PC-9 (cell line): ENCODE measurements around the gene CDYL2. TPM values are rescaled to one million over a fixed set of nuclear protein-coding genes. Genes with fewer than 3 reads are reported as not detected.

ENCODE experiments used
- BruUV-seq: library from RNA; stranded (reverse); fragments of 400-500 nt; replicated peaks from 2 replicates; lab custom pipeline; 2021; lab: Mats Ljungman, UMichigan
- CTCF ChIA-PET: fragments of 300-600 bp; sonication (Branson Sonifier 250); formaldehyde crosslinking; loops from one replicate; lab custom pipeline; 2022; ENCODE audit warnings: antibody characterized with exemption; lab: Charles Lee
- POLR2A ChIA-PET: fragments of 300-600 bp; sonication (Branson Sonifier 250); formaldehyde crosslinking; loops from one replicate; lab custom pipeline; 2022; ENCODE audit warnings: antibody characterized with exemption; ENCODE audit not compliant: unreplicated experiment; lab: Charles Lee
- DNase-seq, 2 experiments: peaks; one replicate each; pipeline versions ENCODE4 v3.0.0 to v3.0.0-alpha.2; 2015 to 2022; ENCODE audit warnings: mixed read lengths in 1 of 2
- H2AFZ ChIP-seq: fragments of 200-600 bp; sonication (generic); 2 replicates; pipeline ENCODE4 v1.8.1; 2017; ENCODE audit warnings: antibody characterized with exemption
- H3F3A ChIP-seq: fragments of 200-600 bp; sonication (generic); 2 replicates; pipeline ENCODE4 v1.8.1; 2017; ENCODE audit warnings: antibody characterized with exemption, mild to moderate bottlenecking, low read depth; ENCODE audit not compliant: insufficient read depth
- H3K27ac ChIP-seq: fragments of 200-600 bp; sonication (generic); 2 replicates; pipeline ENCODE4 v1.6.1; 2016; ENCODE audit warnings: mixed run types
- H3K27me3 ChIP-seq: fragments of 200-600 bp; sonication (generic); 2 replicates; pipeline ENCODE4 v1.6.1; 2016; ENCODE audit warnings: low read depth, mixed run types; ENCODE audit not compliant: insufficient read depth
- H3K36me3 ChIP-seq: fragments of 200-600 bp; sonication (generic); 2 replicates; pipeline ENCODE4 v1.6.1; 2016; ENCODE audit warnings: low read depth, mixed run types
- H3K4me1 ChIP-seq: fragments of 200-600 bp; sonication (generic); replicated peaks from 2 replicates; pipeline ENCODE4 v1.6.1; 2016; ENCODE audit warnings: mixed run types; ENCODE audit not compliant: insufficient read depth
- H3K4me2 ChIP-seq: fragments of 200-600 bp; sonication (generic); 2 replicates; pipeline ENCODE4 v1.6.1; 2017; ENCODE audit warnings: mixed run types
- H3K4me3 ChIP-seq: fragments of 200-600 bp; sonication (generic); 2 replicates; pipeline ENCODE4 v1.6.1; 2016; ENCODE audit warnings: mixed run types
- H3K79me2 ChIP-seq: fragments of 200-600 bp; sonication (generic); 2 replicates; pipeline ENCODE4 v1.6.1; 2017; ENCODE audit warnings: low read depth, mixed run types
- H3K9me2 ChIP-seq: fragments of 200-600 bp; sonication (generic); 2 replicates; pipeline ENCODE4 v1.8.1; 2017; ENCODE audit warnings: mild to moderate bottlenecking; ENCODE audit not compliant: insufficient read depth
- H3K9me3 ChIP-seq: fragments of 200-600 bp; sonication (generic); 2 replicates; pipeline ENCODE4 v1.8.1; 2016; ENCODE audit warnings: low read depth; ENCODE audit not compliant: insufficient read depth
- H4K20me1 ChIP-seq: fragments of 200-600 bp; sonication (generic); 2 replicates; pipeline ENCODE4 v1.8.1; 2017; ENCODE audit not compliant: insufficient read depth
- CTCF ChIP-seq: fragments of 200-600 bp; sonication (generic); conservative IDR thresholded peaks from 2 replicates; pipeline ENCODE4 v1.6.1; 2017; ENCODE audit warnings: mixed run types, antibody characterized with exemption, mild to moderate bottlenecking, moderate library complexity
- EZH2 ChIP-seq: fragments of 200-600 bp; sonication (generic); IDR thresholded peaks from 2 replicates; pipeline ENCODE4 v1.8.0; 2017; ENCODE audit warnings: antibody characterized with exemption, low read depth
- intact Hi-C: fragments of 100-400 bp; cut with micrococcal nuclease; formaldehyde crosslinking; loops from one replicate; pipeline ENCODE4 v1.10.0; 2022; ENCODE audit not compliant: unreplicated experiment
- total RNA-seq: library from RNA; stranded (reverse); gene quantifications from 2 replicates; pipeline ENCODE4 v1.2.3, GENCODE V29; 2021

The CDYL2 gene
- total RNA-seq, 1 experiment from 2014 or later: 3.3 TPM

DNA sequence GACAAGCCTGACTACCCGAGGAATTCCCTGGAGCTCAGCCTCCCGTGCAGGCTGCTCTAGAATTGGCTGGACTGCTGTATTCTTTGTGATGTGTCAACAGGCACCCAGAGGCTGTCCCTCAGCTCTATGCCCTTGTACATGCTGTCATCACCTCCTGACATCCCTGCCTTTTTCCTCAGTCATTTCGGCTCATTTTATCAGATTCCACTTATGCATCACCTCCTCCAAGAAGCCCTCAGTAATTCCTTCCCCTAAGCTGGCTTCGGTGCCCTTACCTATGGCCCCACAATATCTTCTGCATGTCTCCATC is 137.2 kb downstream of the CDYL2 start:
- ChIA-PET CTCF (no interaction called here), POLR2A (no interaction called here)
- Histone ChIP-seq H3K9me2 (no peaks in the 10 kb centered on the region), H3K27me3 (peaks cover 64% of the 10 kb centered on the region), H3K36me3 (no peaks in the 10 kb centered on the region), H3K4me2 (no peak overlapping the region), H3K9me3 (no peaks in the 10 kb centered on the region), H2AFZ (no peak overlapping the region), H3K4me3 (no peak overlapping the region), H4K20me1 (no peaks in the 10 kb centered on the region), H3K4me1 (no peaks in the 10 kb centered on the region), H3K27ac (no peak overlapping the region), H3K79me2 (no peaks in the 10 kb centered on the region), H3F3A (no peaks in the 10 kb centered on the region)
- no peak for DNase-seq
- TF ChIP-seq CTCF: no peak
- TF ChIP-seq EZH2: no peak
- intact Hi-C loops: no loop called here
- no TSS peak for BruUV-seq

DNA sequence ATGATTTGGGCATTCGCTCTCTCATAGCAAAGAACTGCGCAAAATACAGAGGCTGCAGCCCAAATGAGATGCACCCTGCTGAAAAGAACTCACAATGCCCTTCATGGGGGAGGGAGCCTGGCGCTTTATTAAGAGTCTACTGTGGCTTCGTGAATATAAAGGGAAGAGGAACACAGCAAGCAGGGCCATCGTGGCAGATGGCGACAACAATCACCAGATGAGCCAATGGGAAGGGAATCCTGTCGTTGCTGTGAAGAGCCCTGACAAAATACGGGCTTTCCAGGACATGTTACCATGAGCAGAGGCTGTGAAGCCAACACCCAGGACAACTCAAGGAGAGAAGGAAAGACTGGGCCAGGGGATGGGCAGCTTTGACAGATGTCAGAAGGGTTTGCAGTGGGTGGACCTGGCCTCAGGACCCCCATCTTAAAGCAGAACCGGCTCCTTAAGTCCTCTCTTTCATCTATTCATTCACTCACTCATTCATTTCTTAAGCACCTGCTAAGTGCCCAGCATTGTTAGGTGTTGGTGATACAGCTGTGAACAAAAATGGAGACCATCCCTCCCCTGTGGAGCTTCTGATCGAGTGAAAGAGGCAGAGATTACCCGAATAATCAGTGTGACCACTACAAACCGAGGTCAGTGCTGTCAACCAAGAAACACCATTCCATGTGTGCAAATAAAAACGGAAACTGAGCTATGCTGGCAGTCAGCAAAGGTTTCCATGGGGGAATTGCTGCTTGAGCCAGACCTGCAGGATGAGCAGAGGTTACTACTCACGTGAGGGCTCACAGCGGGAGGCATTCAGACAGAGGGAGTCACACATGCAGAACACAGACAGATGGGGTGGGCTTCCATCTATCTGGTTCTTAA is 137.8 kb downstream of the CDYL2 start:
- CTCF ChIA-PET: no interaction called here
- POLR2A ChIA-PET: no interaction called here
- no TSS peak for BruUV-seq

DNA sequence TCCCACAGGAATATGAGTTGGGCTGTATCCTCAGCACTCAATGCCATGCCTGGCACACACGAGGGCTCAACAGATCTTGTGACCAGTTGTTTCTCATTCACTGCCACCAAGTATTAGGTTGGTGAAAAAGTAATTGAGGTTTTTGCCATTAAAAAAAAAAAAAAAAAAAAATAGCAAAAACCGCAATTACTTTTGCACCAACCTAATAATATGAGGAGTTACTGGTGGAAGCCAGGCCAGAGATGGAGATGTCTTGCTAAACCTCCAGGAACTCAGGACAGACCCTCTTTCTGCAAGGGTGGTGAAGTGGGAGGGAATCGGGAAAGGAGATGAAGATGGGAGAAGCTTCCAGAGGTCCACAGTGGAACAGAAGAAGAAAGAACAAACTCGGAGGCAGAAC is 139.0 kb downstream of the CDYL2 start:
- Histone ChIP-seq H3K4me1 (no peaks in the 10 kb centered on the region), H3K27ac (no peak overlapping the region), H3F3A (no peaks in the 10 kb centered on the region), H3K4me3 (no peak overlapping the region), H3K9me2 (no peaks in the 10 kb centered on the region), H3K36me3 (no peaks in the 10 kb centered on the region), H3K9me3 (no peaks in the 10 kb centered on the region), H4K20me1 (no peaks in the 10 kb centered on the region), H3K79me2 (no peaks in the 10 kb centered on the region), H2AFZ (no peak overlapping the region), H3K4me2 (no peak overlapping the region), H3K27me3 (peaks cover 53% of the 10 kb centered on the region)
- ChIA-PET CTCF (no interaction called here), POLR2A (no interaction called here)
- BruUV-seq: no TSS peak
- no peak for TF ChIP-seq CTCF
- no peak for TF ChIP-seq EZH2
- DNase-seq: no peak
- intact Hi-C loops: no loop called here

More for the DNA sequence above, 137.8 kb downstream of the CDYL2 start:
- no peaks in the 10 kb centered on the region for H3K4me1 ChIP-seq
- no peaks in the 10 kb centered on the region for H3K9me2 ChIP-seq
- H4K20me1 ChIP-seq: no peaks in the 10 kb centered on the region
- no peak overlapping the region for H2AFZ ChIP-seq
- no peak overlapping the region for H3K4me2 ChIP-seq
- H3K4me3 ChIP-seq: no peak overlapping the region
- intact Hi-C loops: no loop called here
- H3K27me3 ChIP-seq: peaks cover 62% of the 10 kb centered on the region
- no peaks in the 10 kb centered on the region for H3F3A ChIP-seq
- no peak for DNase-seq
- TF ChIP-seq EZH2 (no peak), CTCF (no peak)
- no peaks in the 10 kb centered on the region for H3K36me3 ChIP-seq
- no peaks in the 10 kb centered on the region for H3K79me2 ChIP-seq
- H3K9me3 ChIP-seq: no peaks in the 10 kb centered on the region
- no peak overlapping the region for H3K27ac ChIP-seq
